CD4-positive, alpha-beta T cell (primary cell): ENCODE measurements around the gene LRRC26. TPM values are rescaled to one million over a fixed set of nuclear protein-coding genes. Genes with fewer than 3 reads are reported as not detected.

Experiments
- ATAC-seq: fragments of 200-7000 bp; cut with Tn5 transposase; one replicate; pipeline ENCODE4 v1.10.0; 2022; ENCODE audit warnings: mild to moderate bottlenecking; ENCODE audit not compliant: poor library complexity
- CTCF ChIA-PET: fragments of 350-600 bp; sonication (Branson Sonifier 250); formaldehyde crosslinking; loops from one replicate; lab custom pipeline; 2021; ENCODE audit warnings: antibody characterized with exemption, inconsistent platforms; lab: Charles Lee
- POLR2A ChIA-PET: fragments of 350-600 bp; sonication (Branson Sonifier 250); formaldehyde crosslinking; loops from one replicate; lab custom pipeline; 2021; ENCODE audit warnings: antibody characterized with exemption, inconsistent platforms; lab: Charles Lee
- DNase-seq, 14 experiments: peaks; one replicate each; pipeline ENCODE4 v3.0.0-alpha.2; 2013 to 2020; ENCODE audit warnings: mixed read lengths in 2 of 14
- H3K27ac ChIP-seq, 2 donors: one replicate each; pipeline versions ENCODE4 v1.5.1 to v1.7.0; 2013; ENCODE audit warnings: low read length in 2 of 2, low read depth in 1 of 2, mild to moderate bottlenecking in 1 of 2
- H3K27me3 ChIP-seq, 2 experiments: 1 replicate in 1 of 2; 2 replicates in 1 of 2; pipeline versions ENCODE4 v1.6.1 to v1.7.0; 2013; ENCODE audit warnings: low read length in 2 of 2, control low read depth in 1 of 2, mild to moderate bottlenecking in 1 of 2, moderate library complexity in 1 of 2; ENCODE audit not compliant: insufficient read depth in 2 of 2, control insufficient read depth in 1 of 2
- H3K36me3 ChIP-seq: one replicate; pipeline ENCODE4 v1.6.1; 2013; ENCODE audit warnings: low read length, control low read depth; ENCODE audit not compliant: insufficient read depth
- H3K4me1 ChIP-seq: one replicate; pipeline ENCODE4 v1.6.1; 2013; ENCODE audit warnings: low read length, control low read depth; ENCODE audit not compliant: insufficient read depth
- H3K4me3 ChIP-seq: one replicate; pipeline ENCODE4 v1.5.1; 2013; ENCODE audit warnings: mild to moderate bottlenecking, low read length, moderate library complexity
- H3K9me3 ChIP-seq, 2 experiments: 1 replicate in 1 of 2; 2 replicates in 1 of 2; pipeline versions ENCODE4 v1.6.1 to v1.7.0; 2013; ENCODE audit warnings: low read length in 2 of 2, mild to moderate bottlenecking in 2 of 2, control low read depth in 1 of 2, moderate library complexity in 1 of 2; ENCODE audit not compliant: control insufficient read depth in 1 of 2, insufficient read depth in 1 of 2
- H3K27ac Mint-ChIP-seq: one replicate; pipeline ENCODE4 v1.8.0; 2020; ENCODE audit warnings: mixed read lengths
- H3K27me3 Mint-ChIP-seq: one replicate; pipeline ENCODE4 v1.8.0; 2021; ENCODE audit warnings: mixed read lengths
- H3K36me3 Mint-ChIP-seq: one replicate; pipeline ENCODE4 v1.8.0; 2021; ENCODE audit warnings: low read depth, mixed read lengths
- H3K4me1 Mint-ChIP-seq: one replicate; pipeline ENCODE4 v1.8.0; 2021; ENCODE audit warnings: low read depth, mixed read lengths
- H3K4me3 Mint-ChIP-seq: one replicate; pipeline ENCODE4 v1.8.0; 2020; ENCODE audit warnings: mild to moderate bottlenecking, mixed read lengths
- H3K9me3 Mint-ChIP-seq: one replicate; pipeline ENCODE4 v1.8.0; 2020; ENCODE audit warnings: mixed read lengths
- intact Hi-C, 2 experiments: fragments of 100-400 bp; cut with DNase I in 1 of 2; cut with micrococcal nuclease in 1 of 2; formaldehyde crosslinking; loops; one replicate each; pipeline versions ENCODE4 v1.15.1 to v1.9.0; 2023 to 2025; cut with DNase I, micrococcal nuclease
- total RNA-seq, 174 experiments: library from RNA in 2 of 174; stranded (reverse) in 2 of 174; gene quantifications; one replicate each; pipeline ENCODE4 v1.2.3 and lab custom pipeline; 2021 to 2026
- TF ChIP-seq, protein P1 (sequence below): fragments of 200-600 bp; IDR thresholded peaks from one replicate; pipeline ENCODE4 v1.8.0; 2022; ENCODE audit warnings: antibody characterized with exemption, mild to moderate bottlenecking

The LRRC26 gene
- total RNA-seq, 2 experiments from 2014 or later, result not detected

GRCh38 chr9:137192448-137192780, 22.6 kb upstream of the LRRC26 start:
- no peak overlapping the region for H3K27ac Mint-ChIP-seq
- H3K4me1 ChIP-seq, result peaks cover 27% of the 10 kb centered on the region
- no peak overlapping the region for H3K4me3 Mint-ChIP-seq
- H3K9me3 Mint-ChIP-seq, result no peaks in the 10 kb centered on the region
- H3K9me3 ChIP-seq, result no peaks in the 10 kb centered on the region
- H3K27me3 Mint-ChIP-seq, result no peaks in the 10 kb centered on the region
- H3K27me3 ChIP-seq, result no peaks in the 10 kb centered on the region
- H3K4me3 ChIP-seq, result no peak overlapping the region
- TF ChIP-seq, protein P1, sequence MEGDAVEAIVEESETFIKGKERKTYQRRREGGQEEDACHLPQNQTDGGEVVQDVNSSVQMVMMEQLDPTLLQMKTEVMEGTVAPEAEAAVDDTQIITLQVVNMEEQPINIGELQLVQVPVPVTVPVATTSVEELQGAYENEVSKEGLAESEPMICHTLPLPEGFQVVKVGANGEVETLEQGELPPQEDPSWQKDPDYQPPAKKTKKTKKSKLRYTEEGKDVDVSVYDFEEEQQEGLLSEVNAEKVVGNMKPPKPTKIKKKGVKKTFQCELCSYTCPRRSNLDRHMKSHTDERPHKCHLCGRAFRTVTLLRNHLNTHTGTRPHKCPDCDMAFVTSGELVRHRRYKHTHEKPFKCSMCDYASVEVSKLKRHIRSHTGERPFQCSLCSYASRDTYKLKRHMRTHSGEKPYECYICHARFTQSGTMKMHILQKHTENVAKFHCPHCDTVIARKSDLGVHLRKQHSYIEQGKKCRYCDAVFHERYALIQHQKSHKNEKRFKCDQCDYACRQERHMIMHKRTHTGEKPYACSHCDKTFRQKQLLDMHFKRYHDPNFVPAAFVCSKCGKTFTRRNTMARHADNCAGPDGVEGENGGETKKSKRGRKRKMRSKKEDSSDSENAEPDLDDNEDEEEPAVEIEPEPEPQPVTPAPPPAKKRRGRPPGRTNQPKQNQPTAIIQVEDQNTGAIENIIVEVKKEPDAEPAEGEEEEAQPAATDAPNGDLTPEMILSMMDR, result no peak
- ATAC-seq (no peak), DNase-seq (no peak)
- intact Hi-C loops, result no loop called here
- H3K36me3 ChIP-seq, result peaks cover 16% of the 10 kb centered on the region
- peaks cover 23% of the 10 kb centered on the region for H3K36me3 Mint-ChIP-seq
- no peak overlapping the region for H3K27ac ChIP-seq
- CTCF ChIA-PET, result no interaction called here
- H3K4me1 Mint-ChIP-seq, result peaks cover 14% of the 10 kb centered on the region
- POLR2A ChIA-PET, result interaction anchor here (1.2 to 1.3 kb wide), 2 partner anchors 8 to 31 kb away, joined by 3 to 4 read pairs; partner anchors contain the start of gene TPRN

DNA sequence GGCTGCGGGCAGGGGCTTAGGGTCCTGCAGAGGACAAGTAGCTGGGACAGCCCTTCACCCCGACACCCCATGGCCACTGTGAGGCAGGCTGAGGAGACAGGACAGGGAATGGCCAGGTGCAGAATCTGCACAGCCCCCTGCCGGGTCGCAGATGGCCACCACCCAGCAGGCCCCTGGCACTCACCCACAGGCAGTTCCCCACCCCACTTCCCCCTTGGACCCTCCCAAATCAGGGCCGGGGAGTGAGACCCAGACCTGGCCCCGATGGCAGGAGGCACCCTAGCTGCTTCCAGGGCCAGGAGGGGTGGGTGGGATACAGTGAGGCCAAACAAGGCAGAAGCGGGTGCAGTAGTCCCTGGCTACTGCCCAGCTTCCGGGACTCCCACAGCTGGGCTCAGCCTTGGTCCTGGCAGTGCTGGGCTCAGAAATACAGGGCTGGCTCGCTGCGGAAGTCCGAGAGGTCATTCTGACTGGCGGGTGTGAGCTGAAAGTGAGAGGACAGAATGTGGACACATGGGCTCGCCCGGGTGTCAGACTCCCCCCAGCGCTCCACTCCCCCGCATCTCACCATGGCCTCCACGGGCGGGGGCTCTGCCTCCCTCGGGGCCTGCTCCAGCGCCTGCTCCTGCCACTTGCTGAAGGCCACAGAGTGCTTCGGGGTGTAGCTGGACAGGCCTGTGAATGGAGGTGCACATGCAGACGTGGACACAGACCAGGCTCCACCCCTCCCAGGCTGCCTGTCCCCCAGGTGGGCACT, 22.0 kb upstream of the LRRC26 start:
- ATAC-seq (no peak), DNase-seq (no peak)
- no peaks in the 10 kb centered on the region for H3K9me3 ChIP-seq
- H3K27me3 ChIP-seq, result no peaks in the 10 kb centered on the region
- H3K9me3 Mint-ChIP-seq, result no peaks in the 10 kb centered on the region
- H3K27ac Mint-ChIP-seq, result no peak overlapping the region
- TF ChIP-seq, protein P1, result no peak
- no peak overlapping the region for H3K4me3 Mint-ChIP-seq
- H3K4me1 Mint-ChIP-seq, result peaks cover 19% of the 10 kb centered on the region
- CTCF ChIA-PET, result interaction anchor here (0.5 kb wide), 1 partner anchor 62 kb away, joined by 3 read pairs; no protein-coding TSS in a partner anchor
- peaks cover 25% of the 10 kb centered on the region for H3K36me3 Mint-ChIP-seq
- no peaks in the 10 kb centered on the region for H3K27me3 Mint-ChIP-seq
- H3K4me1 ChIP-seq, result peaks cover 32% of the 10 kb centered on the region
- no peak overlapping the region for H3K27ac ChIP-seq
- H3K36me3 ChIP-seq, result peaks cover 20% of the 10 kb centered on the region
- H3K4me3 ChIP-seq, result no peak overlapping the region
- POLR2A ChIA-PET, result interaction anchor here (0.8 to 1.3 kb wide), 4 partner anchors 9 to 32 kb away, joined by 3 to 4 read pairs (median 3); partner anchors contain the start of gene TPRN
- intact Hi-C loops, result no loop called here

- no peak for ATAC-seq
- POLR2A ChIA-PET, result interaction anchor here (0.8 to 1.3 kb wide), 2 partner anchors 10 to 33 kb away, joined by 3 read pairs; no protein-coding TSS in a partner anchor
- TF ChIP-seq, protein P1, result no peak
- intact Hi-C loops, result no loop called here
- H3K4me1 ChIP-seq, result peaks cover 39% of the 10 kb centered on the region
- DNase-seq, result no peak
- peaks cover 25% of the 10 kb centered on the region for H3K4me1 Mint-ChIP-seq
- H3K27ac Mint-ChIP-seq, result peak overlapping the region; percentile 67
- H3K9me3 Mint-ChIP-seq, result no peaks in the 10 kb centered on the region
- no peaks in the 10 kb centered on the region for H3K9me3 ChIP-seq
- no peak overlapping the region for H3K4me3 Mint-ChIP-seq
- no peak overlapping the region for H3K4me3 ChIP-seq
- CTCF ChIA-PET, result interaction anchor here (0.5 kb wide), 1 partner anchor 61 kb away, joined by 3 read pairs; no protein-coding TSS in a partner anchor
- no peaks in the 10 kb centered on the region for H3K27me3 ChIP-seq
- peaks cover 31% of the 10 kb centered on the region for H3K36me3 Mint-ChIP-seq
- H3K36me3 ChIP-seq, result peaks cover 25% of the 10 kb centered on the region
- no peak overlapping the region for H3K27ac ChIP-seq
- H3K27me3 Mint-ChIP-seq, result no peaks in the 10 kb centered on the region
Measured at GRCh38 chr9:137191245-137191644, 21.4 kb upstream of the LRRC26 start.
